ENCODE data around the gene SYCP2L. TPM values are rescaled to one million over a fixed set of nuclear protein-coding genes. Genes with fewer than 3 reads are reported as not detected.

Gene SYCP2L
- total RNA-seq, 2 donors from 2014 or later, result 0.11 TPM; not detected in 1

- no peak for DNase-seq
- intact Hi-C loops (cut with DNase I), result loop anchor here (2.0 to 5.0 kb wide), 3 partner anchors 115 to 626 kb away; no protein-coding TSS in a partner anchor
- Histone ChIP-seq H3K36me3 (no peaks in the 10 kb centered on the region), H3K4me3 (no peak overlapping the region), H3K27me3 (no peaks in the 10 kb centered on the region), H3K27ac (no peak overlapping the region), H3K4me1 (no peaks in the 10 kb centered on the region), H3K9me3 (no peaks in the 10 kb centered on the region), H3K9ac (ENCODE audit: low read depth in 2 of 2, low read length in 2 of 2) (no peak overlapping the region)
- TF ChIP-seq, protein P1, sequence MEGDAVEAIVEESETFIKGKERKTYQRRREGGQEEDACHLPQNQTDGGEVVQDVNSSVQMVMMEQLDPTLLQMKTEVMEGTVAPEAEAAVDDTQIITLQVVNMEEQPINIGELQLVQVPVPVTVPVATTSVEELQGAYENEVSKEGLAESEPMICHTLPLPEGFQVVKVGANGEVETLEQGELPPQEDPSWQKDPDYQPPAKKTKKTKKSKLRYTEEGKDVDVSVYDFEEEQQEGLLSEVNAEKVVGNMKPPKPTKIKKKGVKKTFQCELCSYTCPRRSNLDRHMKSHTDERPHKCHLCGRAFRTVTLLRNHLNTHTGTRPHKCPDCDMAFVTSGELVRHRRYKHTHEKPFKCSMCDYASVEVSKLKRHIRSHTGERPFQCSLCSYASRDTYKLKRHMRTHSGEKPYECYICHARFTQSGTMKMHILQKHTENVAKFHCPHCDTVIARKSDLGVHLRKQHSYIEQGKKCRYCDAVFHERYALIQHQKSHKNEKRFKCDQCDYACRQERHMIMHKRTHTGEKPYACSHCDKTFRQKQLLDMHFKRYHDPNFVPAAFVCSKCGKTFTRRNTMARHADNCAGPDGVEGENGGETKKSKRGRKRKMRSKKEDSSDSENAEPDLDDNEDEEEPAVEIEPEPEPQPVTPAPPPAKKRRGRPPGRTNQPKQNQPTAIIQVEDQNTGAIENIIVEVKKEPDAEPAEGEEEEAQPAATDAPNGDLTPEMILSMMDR (IDR thresholded peaks at IDR 0.05), result peak; percentile 22
Observed at GRCh38 chr6:10951675-10952282, 64.9 kb downstream of the SYCP2L start.

- intact Hi-C loops (cut with DNase I), result loop anchor here (5.0 kb wide), 2 partner anchors 543 to 623 kb away; no protein-coding TSS in a partner anchor
Observed at GRCh38 chr6:10954590-10955010, 67.7 kb downstream of the SYCP2L start.

GRCh38 chr6:10956776-10957175 is 69.9 kb downstream of the SYCP2L start:
- no peak overlapping the region for H3K4me3 ChIP-seq
- H3K27ac ChIP-seq, result no peak overlapping the region
- DNase-seq, result no peak
- no peaks in the 10 kb centered on the region for H3K4me1 ChIP-seq
- no peaks in the 10 kb centered on the region for H3K36me3 ChIP-seq
- H3K27me3 ChIP-seq, result no peaks in the 10 kb centered on the region
- intact Hi-C loops (cut with DNase I), result no loop called here
- no peak overlapping the region for H3K9ac ChIP-seq (ENCODE audit: low read depth in 2 of 2, low read length in 2 of 2)
- H3K9me3 ChIP-seq, result no peaks in the 10 kb centered on the region
- TF ChIP-seq, protein P1 (IDR thresholded peaks at IDR 0.05), result no peak

More at GRCh38 chr6:10954590-10955010, 67.7 kb downstream of the SYCP2L start:
- DNase-seq, result peak; percentile 74
- H3K4me3 ChIP-seq, result no peak overlapping the region
- no peaks in the 10 kb centered on the region for H3K36me3 ChIP-seq
- TF ChIP-seq, protein P1 (IDR thresholded peaks at IDR 0.05), result peak; percentile 69
- H3K27me3 ChIP-seq, result no peaks in the 10 kb centered on the region
- H3K27ac ChIP-seq, result no peak overlapping the region
- no peak overlapping the region for H3K9ac ChIP-seq (ENCODE audit: low read depth in 2 of 2, low read length in 2 of 2)
- no peaks in the 10 kb centered on the region for H3K4me1 ChIP-seq
- no peaks in the 10 kb centered on the region for H3K9me3 ChIP-seq

- H3K36me3 ChIP-seq, result no peaks in the 10 kb centered on the region
- intact Hi-C loops (cut with DNase I), result no loop called here
- H3K9ac ChIP-seq (ENCODE audit: low read depth in 2 of 2, low read length in 2 of 2), result no peak overlapping the region
- no peak for DNase-seq
- no peaks in the 10 kb centered on the region for H3K4me1 ChIP-seq
- H3K27ac ChIP-seq, result no peak overlapping the region
- H3K4me3 ChIP-seq, result no peak overlapping the region
- no peaks in the 10 kb centered on the region for H3K27me3 ChIP-seq
- H3K9me3 ChIP-seq, result no peaks in the 10 kb centered on the region
- TF ChIP-seq, protein P1 (IDR thresholded peaks at IDR 0.05), result no peak
Observed at GRCh38 chr6:10957414-10957886, 70.6 kb downstream of the SYCP2L start.

GRCh38 chr6:10960171-10960570 is 73.3 kb downstream of the SYCP2L start:
- TF ChIP-seq, protein P1 (IDR thresholded peaks at IDR 0.05), result no peak
- Histone ChIP-seq H3K36me3 (no peaks in the 10 kb centered on the region), H3K27me3 (no peaks in the 10 kb centered on the region), H3K4me3 (no peak overlapping the region), H3K9ac (ENCODE audit: low read depth in 2 of 2, low read length in 2 of 2) (no peak overlapping the region), H3K9me3 (no peaks in the 10 kb centered on the region), H3K4me1 (no peaks in the 10 kb centered on the region), H3K27ac (no peak overlapping the region)
- intact Hi-C loops (cut with DNase I), result no loop called here
- no peak for DNase-seq
